Mesenchymal stem cell (in vitro differentiated cells and primary cell): ENCODE results near the gene WBP1L.
A peak's percentile ranks its signal among the peaks of the same experiment; 100 is the strongest.

Experiments
- DNase-seq: peaks from one replicate; pipeline ENCODE4 v3.0.0-alpha.2; 2013
- H2AFZ ChIP-seq: one replicate; pipeline ENCODE4 v1.6.1; 2013; ENCODE audit warnings: low read depth, mild to moderate bottlenecking, control low read depth, inconsistent platforms, low read length, moderate library complexity
- H2AK5ac ChIP-seq: 2 replicates; pipeline ENCODE4 v1.6.1; 2013; ENCODE audit warnings: low read length, moderate library complexity, mild to moderate bottlenecking, inconsistent platforms; ENCODE audit not compliant: severe bottlenecking
- H2BK120ac ChIP-seq: one replicate; pipeline ENCODE4 v1.6.1; 2013; ENCODE audit warnings: low read depth, mild to moderate bottlenecking, inconsistent platforms, low read length, moderate library complexity
- H2BK12ac ChIP-seq, 2 experiments: one replicate each; pipeline ENCODE4 v1.6.1; 2013; ENCODE audit warnings: inconsistent platforms in 2 of 2, low read length in 2 of 2, mild to moderate bottlenecking in 2 of 2, moderate library complexity in 2 of 2, control low read depth in 1 of 2
- H2BK15ac ChIP-seq: one replicate; pipeline ENCODE4 v1.6.1; 2013; ENCODE audit warnings: mild to moderate bottlenecking, low read depth, inconsistent platforms; ENCODE audit not compliant: poor library complexity, severe bottlenecking
- H2BK5ac ChIP-seq: 2 replicates; pipeline ENCODE4 v1.6.1; 2013; ENCODE audit warnings: low read depth, mild to moderate bottlenecking, low read length, control low read depth, inconsistent platforms; ENCODE audit not compliant: poor library complexity, severe bottlenecking
- H3K14ac ChIP-seq, 2 experiments: one replicate each; pipeline ENCODE4 v1.6.1; 2013; ENCODE audit warnings: inconsistent platforms in 2 of 2, low read length in 2 of 2, control low read depth in 1 of 2, mild to moderate bottlenecking in 1 of 2, moderate library complexity in 1 of 2
- H3K18ac ChIP-seq, 2 experiments: one replicate each; pipeline ENCODE4 v1.6.1; 2013; ENCODE audit warnings: inconsistent platforms in 2 of 2, low read length in 2 of 2, control low read depth in 1 of 2, low read depth in 1 of 2, mild to moderate bottlenecking in 1 of 2
- H3K23ac ChIP-seq, 2 experiments: one replicate each; pipeline ENCODE4 v1.6.1; 2013; ENCODE audit warnings: inconsistent platforms in 2 of 2, low read length in 2 of 2, mild to moderate bottlenecking in 2 of 2, moderate library complexity in 2 of 2, control low read depth in 1 of 2
- H3K27ac ChIP-seq: 2 replicates; pipeline ENCODE4 v1.5.1; 2013; ENCODE audit warnings: mild to moderate bottlenecking, moderate library complexity, low read length, control low read depth, inconsistent platforms; ENCODE audit not compliant: poor library complexity, severe bottlenecking
- H3K27me3 ChIP-seq, 2 experiments: 2 replicates each; pipeline versions ENCODE4 v1.6.1 to v1.7.0; 2013; ENCODE audit warnings: low read length in 2 of 2, mild to moderate bottlenecking in 2 of 2, moderate library complexity in 2 of 2, control low read depth in 1 of 2, inconsistent platforms in 1 of 2; ENCODE audit not compliant: control insufficient read depth in 1 of 2, insufficient read depth in 1 of 2
- H3K36me3 ChIP-seq, 2 experiments: 2 replicates each; pipeline versions ENCODE4 v1.6.1 to v1.7.0; 2013; ENCODE audit warnings: low read length in 2 of 2, control low read depth in 1 of 2, inconsistent platforms in 1 of 2, low read depth in 1 of 2, mild to moderate bottlenecking in 1 of 2; ENCODE audit not compliant: insufficient read depth in 2 of 2, control insufficient read depth in 1 of 2
- H3K4ac ChIP-seq, 2 experiments: one replicate each; pipeline ENCODE4 v1.6.1; 2013; ENCODE audit warnings: inconsistent platforms in 2 of 2, low read length in 2 of 2, mild to moderate bottlenecking in 2 of 2, moderate library complexity in 2 of 2, control low read depth in 1 of 2, low read depth in 1 of 2
- H3K4me1 ChIP-seq: 2 replicates; pipeline ENCODE4 v1.6.1; 2013; ENCODE audit warnings: low read depth, low read length, control low read depth; ENCODE audit not compliant: control insufficient read depth, insufficient read depth
- H3K4me2 ChIP-seq: 2 replicates; pipeline ENCODE4 v1.6.1; 2013; ENCODE audit warnings: low read length, mild to moderate bottlenecking, inconsistent platforms; ENCODE audit not compliant: poor library complexity, severe bottlenecking
- H3K4me3 ChIP-seq, 2 experiments: 2 replicates each; pipeline versions ENCODE4 v1.5.1 to v1.7.0; 2013; ENCODE audit warnings: low read length in 2 of 2, mild to moderate bottlenecking in 2 of 2, control low read depth in 1 of 2, low read depth in 1 of 2; ENCODE audit not compliant: insufficient read depth in 1 of 2
- H3K79me1 ChIP-seq: replicated peaks from 2 replicates; pipeline ENCODE4 v1.6.1; 2013; ENCODE audit warnings: mild to moderate bottlenecking, control low read depth, low read length, inconsistent platforms; ENCODE audit not compliant: poor library complexity, severe bottlenecking
- H3K9ac ChIP-seq: 2 replicates; pipeline ENCODE4 v1.7.0; 2013; ENCODE audit warnings: mild to moderate bottlenecking, low read length, moderate library complexity
- H3K9me3 ChIP-seq: 2 replicates; pipeline ENCODE4 v1.7.0; 2013; ENCODE audit warnings: mild to moderate bottlenecking, low read length; ENCODE audit not compliant: control insufficient read depth
- H4K8ac ChIP-seq: one replicate; pipeline ENCODE4 v1.6.1; 2013; ENCODE audit warnings: inconsistent platforms, mild to moderate bottlenecking, low read length, moderate library complexity
- H4K91ac ChIP-seq: one replicate; pipeline ENCODE4 v1.6.1; 2013; ENCODE audit warnings: mild to moderate bottlenecking, low read length, inconsistent platforms
- WGBS: methylation state at CpG from one replicate; pipeline ENCODE4 v1.1.7; 2013; ENCODE audit warnings: mixed read lengths; 5-methylcytosine and 5-hydroxymethylcytosine counted together

The WBP1L gene

DNA sequence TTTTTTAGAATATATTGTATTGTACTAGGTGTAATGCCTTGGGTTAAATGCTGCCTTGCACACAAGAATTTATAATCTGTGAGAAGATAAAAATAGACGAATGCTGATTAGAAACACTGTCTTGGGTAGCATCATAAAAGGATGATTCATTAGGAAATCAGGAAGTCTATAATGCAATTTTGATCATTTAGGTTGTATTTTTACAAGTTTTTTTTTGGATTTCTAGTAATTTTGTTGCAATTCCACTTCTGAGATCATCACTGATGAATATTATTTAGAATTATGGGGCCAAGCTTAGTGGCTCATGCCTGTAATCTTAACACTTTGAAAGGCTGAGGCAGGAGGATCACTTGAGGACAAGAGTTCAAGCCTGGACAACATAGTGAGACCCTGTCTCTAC lies 29.6 kb downstream of the WBP1L start:
- no peak overlapping the region for H2BK5ac ChIP-seq
- H3K4me1 ChIP-seq, result peaks cover 43% of the 10 kb centered on the region
- peaks cover 0 to 3% of the 10 kb centered on the region in 2 experiments for H3K36me3 ChIP-seq
- no peak overlapping the region for H3K18ac ChIP-seq
- no peak overlapping the region for H2BK12ac ChIP-seq
- H3K14ac ChIP-seq, result no peak overlapping the region
- H3K4me3 ChIP-seq, result no peak overlapping the region
- no peak overlapping the region for H2BK120ac ChIP-seq
- no peak for DNase-seq
- H3K79me1 ChIP-seq, result peaks cover 24% of the 10 kb centered on the region
- H2AK5ac ChIP-seq, result no peak overlapping the region
- no peak overlapping the region for H3K4me2 ChIP-seq
- no peak overlapping the region for H3K4ac ChIP-seq
- no peak overlapping the region for H3K27ac ChIP-seq
- no peak overlapping the region for H2BK15ac ChIP-seq
- no peak overlapping the region for H4K8ac ChIP-seq
- H2AFZ ChIP-seq, result no peak overlapping the region
- no peaks in the 10 kb centered on the region for H3K9me3 ChIP-seq
- no peaks in the 10 kb centered on the region for H3K27me3 ChIP-seq
- H3K9ac ChIP-seq, result peak overlapping the region; percentile 92
- no peak overlapping the region for H4K91ac ChIP-seq
- WGBS, result 44% methylated on average over 1 of the region's 1 CpG
- H3K23ac ChIP-seq, result no peak overlapping the region

DNA sequence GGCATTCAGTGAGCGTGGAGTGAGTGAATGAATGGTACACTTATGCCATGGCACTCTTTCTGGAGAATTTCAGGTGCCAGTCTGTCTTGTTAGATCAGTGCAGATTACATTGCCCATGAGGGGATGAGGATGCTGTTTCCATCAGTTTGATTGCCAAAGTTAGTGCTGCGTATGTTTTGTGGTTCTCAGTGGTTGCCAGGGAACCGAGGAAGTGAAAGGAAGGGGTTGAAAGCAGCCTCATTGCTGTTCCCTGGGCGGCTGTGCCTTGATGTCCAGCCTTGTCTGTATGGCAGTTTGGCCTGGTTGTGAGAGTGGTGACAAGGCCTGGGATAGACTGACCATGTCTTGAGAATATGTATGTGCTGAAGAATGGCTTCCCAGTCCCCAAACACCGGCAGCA lies 30.2 kb downstream of the WBP1L start:
- 94% methylated on average over 5 of the region's 5 CpGs for WGBS
- peaks cover 42% of the 10 kb centered on the region for H3K4me1 ChIP-seq
- peak overlapping the region; percentile 26 to 69 for H3K18ac ChIP-seq
- no peak overlapping the region for H3K23ac ChIP-seq
- peak overlapping the region; percentile 79 for H4K8ac ChIP-seq
- peak overlapping the region; percentile 87 for H4K91ac ChIP-seq
- peak overlapping the region; percentile 27 for H2AK5ac ChIP-seq
- DNase-seq, result peak; percentile 81
- H3K4me2 ChIP-seq, result no peak overlapping the region
- H2BK120ac ChIP-seq, result no peak overlapping the region
- no peak overlapping the region for H3K27ac ChIP-seq
- H2BK12ac ChIP-seq, result peak overlapping the region; percentile 84 to 99
- H2BK5ac ChIP-seq, result no peak overlapping the region
- H2AFZ ChIP-seq, result no peak overlapping the region
- H3K14ac ChIP-seq, result no peak overlapping the region
- H3K9ac ChIP-seq, result peak overlapping the region; percentile 92
- H3K27me3 ChIP-seq, result no peaks in the 10 kb centered on the region
- H3K4me3 ChIP-seq, result peak overlapping the region in 1 of 2 experiments; percentile 24
- H3K4ac ChIP-seq, result peak overlapping the region; percentile 55 to 77
- no peaks in the 10 kb centered on the region for H3K9me3 ChIP-seq
- peaks cover 24% of the 10 kb centered on the region for H3K79me1 ChIP-seq
- peaks cover 0 to 3% of the 10 kb centered on the region in 2 experiments for H3K36me3 ChIP-seq
- no peak overlapping the region for H2BK15ac ChIP-seq

DNA sequence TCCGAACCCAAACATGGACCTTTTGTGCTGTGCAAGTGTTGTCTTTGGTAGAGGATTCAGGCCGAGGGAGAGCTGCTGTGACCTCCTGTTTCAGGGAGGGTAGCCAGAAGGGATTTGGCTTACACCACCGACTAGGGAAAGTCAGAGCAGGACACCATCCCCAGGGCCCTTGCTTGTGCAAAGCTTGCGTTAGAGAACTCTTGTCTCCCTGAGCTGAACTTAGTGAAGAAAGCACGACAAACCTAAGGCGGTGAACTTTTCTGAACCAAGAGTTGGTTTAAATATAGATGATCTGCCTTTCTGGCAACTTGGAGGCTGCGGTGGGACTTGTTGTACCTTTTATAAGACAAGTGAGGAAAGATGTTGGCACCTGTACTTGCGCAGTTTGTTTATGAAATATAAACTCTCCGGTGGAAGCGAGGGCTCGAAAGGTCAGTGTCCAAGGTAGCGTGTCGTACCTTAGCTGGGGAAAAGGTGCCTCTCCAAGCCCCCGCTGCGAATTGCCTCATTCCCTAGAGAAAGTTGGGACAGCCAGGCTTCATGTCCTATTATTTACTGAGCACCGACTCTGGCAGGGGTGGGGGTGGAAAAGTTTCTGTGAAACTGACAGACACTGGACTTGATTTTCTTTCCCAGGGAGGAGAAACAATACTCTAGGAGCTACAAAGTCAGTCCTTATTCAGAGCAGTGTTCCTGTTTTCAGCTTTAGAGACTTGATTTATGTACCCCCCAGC lies 31.6 kb downstream of the WBP1L start:
- H3K4me1 ChIP-seq, result peaks cover 42% of the 10 kb centered on the region
- peak overlapping the region; percentile 94 for H4K91ac ChIP-seq
- peak overlapping the region; percentile 71 for H2AK5ac ChIP-seq
- H3K9ac ChIP-seq, result peak overlapping the region; percentile 92
- H3K36me3 ChIP-seq, result peaks cover 0 to 3% of the 10 kb centered on the region in 2 experiments
- peak; percentile 53 for DNase-seq
- peak overlapping the region; percentile 77 for H3K4me2 ChIP-seq
- peaks cover 21% of the 10 kb centered on the region for H3K79me1 ChIP-seq
- peak overlapping the region in 1 of 2 experiments; percentile 77 for H3K4me3 ChIP-seq
- no peaks in the 10 kb centered on the region for H3K9me3 ChIP-seq
- H4K8ac ChIP-seq, result peak overlapping the region; percentile 97
- H3K23ac ChIP-seq, result peak overlapping the region in 1 of 2 experiments; percentile 28
- H3K4ac ChIP-seq, result peak overlapping the region; percentile 75 to 98
- H3K27ac ChIP-seq, result peak overlapping the region; percentile 99
- peak overlapping the region; percentile 92 for H2BK120ac ChIP-seq
- peak overlapping the region; percentile 76 to 96 for H3K18ac ChIP-seq
- 64% methylated on average over 16 of the region's 16 CpGs for WGBS
- H3K27me3 ChIP-seq, result no peaks in the 10 kb centered on the region
- peak overlapping the region; percentile 39 for H2BK5ac ChIP-seq
- H3K14ac ChIP-seq, result peak overlapping the region in 1 of 2 experiments; percentile 29
- peak overlapping the region; percentile 70 for H2BK15ac ChIP-seq
- peak overlapping the region; percentile 60 to 89 for H2BK12ac ChIP-seq
- H2AFZ ChIP-seq, result no peak overlapping the region

DNA sequence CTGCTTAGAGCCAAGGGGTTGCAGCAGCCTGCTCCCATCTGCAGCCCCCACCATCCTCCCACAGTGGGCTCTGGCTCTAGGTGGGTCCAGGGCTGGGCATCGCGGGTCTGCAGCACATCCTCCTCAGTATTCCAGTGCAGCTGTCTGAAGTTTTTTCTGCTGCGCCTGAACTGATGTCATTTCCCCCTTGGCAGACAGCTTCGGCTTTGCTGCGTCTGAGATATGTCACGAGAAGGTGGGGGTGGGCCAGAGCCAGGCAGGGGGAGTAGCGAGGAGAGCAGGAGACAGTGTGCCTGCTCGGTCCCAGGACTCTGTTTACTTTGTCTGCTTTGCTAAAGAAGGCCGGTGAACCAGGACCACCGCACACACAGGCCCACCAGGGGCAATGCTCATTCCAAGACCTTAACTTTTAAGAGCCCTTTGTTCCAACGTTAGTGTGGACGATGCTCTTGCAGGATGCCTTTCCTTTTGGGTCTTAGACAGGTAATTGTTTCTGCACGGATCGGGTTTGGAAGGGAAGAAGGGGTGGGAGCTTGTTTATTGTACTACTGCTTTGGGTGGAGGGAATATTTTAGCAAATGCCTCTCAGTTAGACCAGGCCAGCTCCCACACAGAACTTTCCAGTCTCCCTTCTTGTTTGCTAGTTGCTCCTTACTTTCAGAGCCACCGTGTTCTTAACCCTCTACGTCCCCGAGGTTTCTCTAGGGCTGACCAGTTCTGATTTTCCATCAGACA lies 32.4 kb downstream of the WBP1L start:
- peak overlapping the region; percentile 99 for H3K27ac ChIP-seq
- H3K4me2 ChIP-seq, result peak overlapping the region; percentile 77
- under 1% methylated on average over 13 of the region's 17 CpGs for WGBS
- peak overlapping the region; percentile 76 to 96 for H3K18ac ChIP-seq
- peak overlapping the region; percentile 16 to 99 for H2BK12ac ChIP-seq
- H3K36me3 ChIP-seq, result peaks cover 0 to 7% of the 10 kb centered on the region in 2 experiments
- H2BK5ac ChIP-seq, result peak overlapping the region; percentile 94
- H3K23ac ChIP-seq, result peak overlapping the region in 1 of 2 experiments; percentile 43
- peak; percentile 97 for DNase-seq
- H3K4me1 ChIP-seq, result peaks cover 41% of the 10 kb centered on the region
- H4K91ac ChIP-seq, result peak overlapping the region; percentile 98
- H2AK5ac ChIP-seq, result peak overlapping the region; percentile 95
- peak overlapping the region; percentile 20 for H2BK15ac ChIP-seq
- H3K9me3 ChIP-seq, result no peaks in the 10 kb centered on the region
- H2AFZ ChIP-seq, result no peak overlapping the region
- H3K4me3 ChIP-seq, result peak overlapping the region; percentile 28 to 77
- peaks cover 23% of the 10 kb centered on the region for H3K79me1 ChIP-seq
- peak overlapping the region; percentile 95 to 98 for H3K4ac ChIP-seq
- peak overlapping the region; percentile 97 for H4K8ac ChIP-seq
- no peaks in the 10 kb centered on the region for H3K27me3 ChIP-seq
- peak overlapping the region; percentile 31 to 79 for H3K14ac ChIP-seq
- H2BK120ac ChIP-seq, result peak overlapping the region; percentile 93
- H3K9ac ChIP-seq, result peak overlapping the region; percentile 92
